ENCODE data around the gene SSB. TPM values are rescaled to one million over a fixed set of nuclear protein-coding genes. Genes with fewer than 3 reads are reported as not detected.
"Not testable (repeated sequence)": the region's sequence is repeated elsewhere in the genome, so short reads cannot be mapped to it uniquely, and the experiment has no call there.

Gene SSB
- polyA plus RNA-seq, 3 donors: 167 to 226 (median 173) TPM

GRCh38 chr2:169849710-169850109 is 51.0 kb downstream of the SSB start:
- DNase-seq (ENCODE audit: extremely low read depth in 1 of 11, low read depth in 9 of 11, low spot score in 4 of 11): no peak

DNA sequence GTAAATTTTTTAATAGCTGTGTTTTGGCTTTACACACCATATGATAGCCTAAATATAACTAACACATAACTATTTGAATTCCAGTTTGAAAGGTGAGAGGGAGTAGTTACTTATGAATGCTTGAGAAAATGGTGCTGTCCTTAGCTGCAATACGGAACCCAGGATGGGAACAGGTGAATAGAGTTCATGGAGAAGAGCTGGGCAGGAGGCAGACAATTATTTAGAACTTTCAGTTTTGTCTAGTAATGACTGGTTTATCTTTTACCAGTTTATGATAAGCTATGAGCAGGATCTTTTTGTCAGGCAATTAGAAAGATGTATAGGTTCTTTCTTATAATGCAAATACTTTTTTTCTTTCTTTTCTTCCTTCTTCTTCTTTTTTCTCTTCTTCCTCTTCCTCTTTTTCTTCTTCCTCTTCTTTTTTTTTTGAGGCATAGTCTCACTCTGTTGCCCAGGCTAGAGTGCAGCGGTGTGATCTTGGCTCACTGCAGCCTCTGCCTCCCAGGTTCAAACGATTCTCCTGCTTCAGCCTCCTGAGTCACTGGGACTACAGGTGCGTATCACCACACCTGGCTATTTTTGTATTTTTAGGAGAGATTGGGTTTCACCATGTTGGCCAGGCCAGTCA is 54.5 kb downstream of the SSB start:
- DNase-seq (ENCODE audit: extremely low read depth in 1 of 11, low read depth in 9 of 11, low spot score in 4 of 11): no peak

DNA sequence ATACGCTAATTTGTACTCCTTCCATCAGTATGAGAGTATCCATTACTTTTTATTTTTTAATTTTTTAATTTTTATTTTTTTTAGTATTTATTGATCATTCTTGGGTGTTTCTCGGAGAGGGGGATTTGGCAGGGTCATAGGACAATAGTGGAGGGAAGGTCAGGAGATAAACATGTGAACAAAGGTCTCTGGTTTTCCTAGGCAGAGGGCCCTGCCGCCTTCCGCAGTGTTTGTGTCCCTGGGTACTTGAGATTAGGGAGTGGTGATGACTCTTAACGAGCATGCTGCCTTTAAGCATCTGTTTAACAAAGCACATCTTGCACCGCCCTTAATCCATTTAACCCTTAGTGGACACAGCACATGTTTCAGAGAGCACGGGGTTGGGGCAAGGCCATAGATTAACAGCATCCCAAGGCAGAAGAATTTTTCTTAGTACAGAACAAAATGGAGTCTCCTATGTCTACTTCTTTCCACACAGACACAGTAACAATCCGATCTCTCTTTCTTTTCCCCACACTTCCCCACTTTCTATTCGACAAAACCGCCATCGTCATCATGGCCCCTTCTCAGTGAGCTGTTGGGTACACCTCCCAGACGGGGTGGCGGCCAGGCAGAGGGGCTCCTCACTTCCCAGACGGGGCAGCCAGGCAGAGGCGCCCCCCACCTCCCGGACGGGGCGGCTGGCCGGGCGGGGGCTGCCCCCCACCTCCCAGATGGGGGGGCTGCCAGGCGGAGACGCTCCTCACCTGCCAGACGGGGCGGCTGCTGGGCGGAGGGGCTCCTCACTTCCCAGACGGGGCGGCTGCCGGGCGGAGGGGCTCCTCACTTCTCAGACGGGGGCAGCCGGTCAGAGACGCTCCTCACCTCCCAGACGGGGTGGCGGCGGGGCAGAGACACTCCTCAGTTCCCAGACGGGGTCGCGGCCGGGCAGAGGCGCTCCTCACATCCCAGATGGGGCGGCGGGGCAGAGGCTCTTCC is 56.9 kb downstream of the SSB start:
- DNase-seq (ENCODE audit: extremely low read depth in 1 of 11, low read depth in 9 of 11, low spot score in 4 of 11): not testable (repeated sequence)

DNA sequence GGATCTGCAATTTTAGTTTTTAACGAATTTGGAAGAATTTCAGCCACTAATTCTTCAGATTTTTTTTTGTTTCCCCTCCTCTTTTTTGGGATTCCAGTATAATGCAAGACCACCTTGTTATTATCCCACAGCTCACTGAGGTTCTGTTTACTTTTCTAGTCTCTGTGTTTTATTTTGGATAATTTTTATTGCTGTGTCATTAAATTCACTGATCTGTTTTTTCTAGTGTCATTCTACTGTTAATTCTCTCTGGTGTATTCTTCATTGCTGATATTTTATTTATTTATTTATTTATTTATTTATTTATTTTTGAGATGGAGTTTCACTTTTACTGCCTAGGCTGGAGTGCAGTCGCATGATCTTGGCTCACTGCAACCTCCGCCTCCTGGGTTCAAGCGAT is 60.8 kb downstream of the SSB start:
- no peak for DNase-seq (ENCODE audit: extremely low read depth in 1 of 11, low read depth in 9 of 11, low spot score in 4 of 11)

DNA sequence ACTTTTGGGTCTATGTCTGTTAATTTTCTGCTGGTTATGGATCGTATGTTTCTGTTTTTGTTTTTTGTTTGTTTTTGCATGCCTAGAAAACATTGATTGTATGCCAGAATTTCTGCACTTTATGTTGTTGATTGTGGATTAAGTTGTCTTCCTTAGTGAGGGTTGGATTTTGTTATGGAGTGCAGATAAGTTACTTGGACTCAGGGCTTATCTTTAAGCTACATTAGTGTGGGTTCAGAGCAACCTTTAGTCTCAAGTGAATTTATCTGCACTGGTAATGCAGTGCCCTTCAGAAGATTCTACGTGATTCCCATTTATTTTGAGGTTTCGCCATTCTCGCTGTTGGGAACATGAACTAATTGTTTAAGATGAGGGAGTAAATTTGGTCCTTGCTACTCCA is 61.5 kb downstream of the SSB start:
- no peak for DNase-seq (ENCODE audit: extremely low read depth in 1 of 11, low read depth in 9 of 11, low spot score in 4 of 11)

Other genes with a start within 250 kb of the SSB start
- 10 to 100 TPM; 30.0 to 40.6 (median 33.3) TPM for gene FASTKD1, start 225.0 kb upstream of the SSB start, polyA plus RNA-seq (ENCODE audit: insufficient read length in 3 of 3)
- gene PPIG, start 214.5 kb upstream of the SSB start, polyA plus RNA-seq (ENCODE audit: insufficient read length in 3 of 3): 100 to 1,000 TPM in 1 of 3 donors, 10 to 100 TPM in 2; 92.7 to 113 (median 96.7) TPM
- 1 to 10 TPM; 3.7 to 5.5 (median 3.8) TPM for gene CFAP210, start 104.5 kb upstream of the SSB start, polyA plus RNA-seq (ENCODE audit: insufficient read length in 3 of 3)
- gene PHOSPHO2, start 104.4 kb upstream of the SSB start, polyA plus RNA-seq (ENCODE audit: insufficient read length in 3 of 3): 10 to 100 TPM; 12.5 to 19.9 (median 15.2) TPM
- 10 to 100 TPM; 28.0 to 44.8 (median 36.0) TPM for gene KLHL23, start 65.0 kb upstream of the SSB start, polyA plus RNA-seq (ENCODE audit: insufficient read length in 3 of 3)
- gene METTL5, start 26.0 kb downstream of the SSB start, polyA plus RNA-seq (ENCODE audit: insufficient read length in 3 of 3): 10 to 100 TPM; 48.4 to 53.1 (median 51.9) TPM
- 10 to 100 TPM; 32.4 to 43.6 (median 40.4) TPM for gene UBR3, start 28.6 kb downstream of the SSB start, polyA plus RNA-seq (ENCODE audit: insufficient read length in 3 of 3)

Measured in renal cortex interstitium (tissue), 11 donors.